Sigmoid colon (tissue), 7 donors: ENCODE measurements around the gene ATG14. TPM values are rescaled to one million over a fixed set of nuclear protein-coding genes. Genes with fewer than 3 reads are reported as not detected.
"Not testable (repeated sequence)": the region's sequence is repeated elsewhere in the genome, so short reads cannot be mapped to it uniquely, and the experiment has no call there.

Source experiments
- DNase-seq: peaks from one replicate; pipeline ENCODE4 v3.0.0-alpha.2; 2019
- H3K27ac ChIP-seq, 4 donors: fragments of 200-600 bp; sonication (generic); one replicate each; pipeline ENCODE4 v1.5.1; 2016 to 2019; ENCODE audit warnings: mild to moderate bottlenecking in 1 of 4
- H3K27me3 ChIP-seq, 3 donors: fragments of 200-600 bp; sonication (generic); one replicate each; pipeline ENCODE4 v1.5.1; 2019; ENCODE audit warnings: mild to moderate bottlenecking in 1 of 3
- H3K36me3 ChIP-seq, 4 donors: fragments of 200-600 bp; sonication (generic); one replicate each; pipeline ENCODE4 v1.5.1; 2016 to 2019
- H3K4me1 ChIP-seq, 4 donors: fragments of 200-600 bp; sonication (generic); one replicate each; pipeline ENCODE4 v1.5.1; 2017 to 2019
- H3K4me3 ChIP-seq, 4 donors: fragments of 200-600 bp; sonication (generic); one replicate each; pipeline ENCODE4 v1.5.1; 2017 to 2019; ENCODE audit warnings: mild to moderate bottlenecking in 2 of 4, moderate library complexity in 1 of 4
- H3K9me3 ChIP-seq, 4 donors: fragments of 200-600 bp in 3 of 4; sonication (generic) in 3 of 4; one replicate each; pipeline versions ENCODE4 v1.5.1 to v1.6.1; 2013 to 2019
- CTCF ChIP-seq, 4 experiments: fragments of 450-650 bp in 3 of 4; fragments of 200-600 bp in 1 of 4; IDR thresholded peaks; one replicate each; pipeline ENCODE4 v1.5.1; 2016 to 2019; ENCODE audit warnings: antibody characterized with exemption in 4 of 4, mild to moderate bottlenecking in 3 of 4, moderate library complexity in 2 of 4
- EP300 ChIP-seq, 4 donors: sonication (generic); formaldehyde crosslinking; IDR thresholded peaks; one replicate each; pipeline ENCODE4 v1.6.1; 2017; ENCODE audit warnings: antibody characterized with exemption in 4 of 4
- POLR2A ChIP-seq, 2 donors: fragments of 450-650 bp; IDR thresholded peaks; one replicate each; pipeline ENCODE4 v1.6.1; 2016; ENCODE audit warnings: antibody characterized with exemption in 2 of 2, mild to moderate bottlenecking in 2 of 2, moderate library complexity in 2 of 2
- POLR2AphosphoS5 ChIP-seq, 4 donors: sonication (generic); formaldehyde crosslinking; IDR thresholded peaks; one replicate each; pipeline ENCODE4 v1.6.1; 2017; ENCODE audit warnings: antibody characterized with exemption in 4 of 4
- WGBS, 2 donors: extraction: QIAGEN DNeasy Blood & Tissue Kit; methylation state at CpG; one replicate each; pipeline ENCODE4 v1.1.7; 2013; 5-methylcytosine and 5-hydroxymethylcytosine counted together
- intact Hi-C: fragments of 100-400 bp; cut with DNase I; formaldehyde crosslinking; loops from one replicate; pipeline ENCODE4 v1.15.1; 2023
- polyA plus RNA-seq, 3 donors: library from polyadenylated mRNA; stranded (reverse); fragments of 200-250 nt; gene quantifications; one replicate each; pipeline ENCODE4 v1.2.3, GENCODE V29; 2013
- total RNA-seq, 4 donors: library from RNA; depleted of rRNA; stranded (reverse); fragments of >200 nt; gene quantifications; one replicate each; pipeline ENCODE4 v1.1.0, GENCODE V29; 2016
- donor health status: healthy with polysubstance abuse.
- donor health status: Bipolar disorder and iron deficiency.
- donor health status: healthy.

Gene ATG14
- total and polyA plus RNA-seq, 7 donors, result 3.6 to 22.2 (median 17.1) TPM

DNA sequence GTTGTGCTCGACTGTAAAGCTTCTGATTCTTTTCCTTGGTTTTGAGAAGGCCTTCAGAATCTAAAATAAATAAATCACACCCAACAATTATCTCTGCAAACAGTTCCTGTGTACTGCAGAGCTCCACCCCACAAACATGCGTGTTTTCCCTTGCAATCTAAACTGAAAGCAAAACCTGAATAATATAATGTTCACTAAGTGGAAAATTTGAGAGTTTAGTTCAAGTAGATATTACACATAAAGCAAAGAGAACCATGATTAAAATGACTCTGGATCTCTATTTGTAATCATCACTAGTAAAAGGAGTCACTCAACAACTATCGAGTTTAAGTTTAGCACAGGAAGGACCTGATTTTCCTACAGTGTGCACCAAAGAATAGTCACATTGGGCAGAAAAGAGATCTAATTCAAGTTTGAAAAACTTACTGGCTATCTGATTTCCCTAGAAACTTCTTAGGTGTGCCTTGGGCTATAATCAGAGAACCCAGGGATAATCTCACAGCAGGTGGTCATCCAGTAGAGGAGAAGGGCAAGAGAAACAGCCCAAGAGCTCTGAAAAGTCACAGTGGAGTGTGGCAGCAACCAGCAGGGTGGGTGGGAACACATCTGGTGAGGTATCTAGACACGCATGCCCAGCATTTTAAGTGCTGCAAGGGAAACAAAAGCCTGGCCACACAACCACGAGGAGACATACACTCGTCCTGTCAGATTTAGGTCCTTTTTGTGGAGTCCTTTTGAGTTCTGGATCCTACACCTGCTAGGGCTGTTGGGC, 25.4 kb downstream of the ATG14 start:
- Histone ChIP-seq H3K27ac (no peak overlapping the region), H3K4me1 (peaks cover 0 to 26% (median 21%) of the 10 kb centered on the region in 4 donors), H3K4me3 (no peak overlapping the region), H3K9me3 (no peaks in the 10 kb centered on the region), H3K36me3 (peaks cover 4 to 58% (median 14%) of the 10 kb centered on the region in 4 donors), H3K27me3 (no peaks in the 10 kb centered on the region)
- DNase-seq, result no peak
- WGBS, 2 donors, result 54 to 74% methylated on average over 6 of the region's 6 CpGs
- intact Hi-C loops, result no loop called here
- TF ChIP-seq EP300 (IDR thresholded peaks at IDR 0.05) (no peak), POLR2A (IDR thresholded peaks at IDR 0.05) (no peak), CTCF (IDR thresholded peaks at IDR 0.05) (no peak), POLR2AphosphoS5 (IDR thresholded peaks at IDR 0.05) (no peak)

- Histone ChIP-seq H3K9me3 (no peaks in the 10 kb centered on the region), H3K4me3 (no peak overlapping the region), H3K4me1 (peaks cover 0 to 20% (median 16%) of the 10 kb centered on the region in 4 donors), H3K27ac (no peak overlapping the region), H3K36me3 (peaks cover 14 to 68% (median 19%) of the 10 kb centered on the region in 4 donors), H3K27me3 (no peaks in the 10 kb centered on the region)
- DNase-seq, result no peak
- intact Hi-C loops, result no loop called here
- TF ChIP-seq CTCF (IDR thresholded peaks at IDR 0.05), result no peak
- TF ChIP-seq POLR2A (IDR thresholded peaks at IDR 0.05), result no peak
- 89 to 93% methylated on average over 3 of the region's 3 CpGs for WGBS, 2 donors
These were observed 27.1 kb downstream of the ATG14 start for GRCh38 chr14:55384536-55384935.

DNA sequence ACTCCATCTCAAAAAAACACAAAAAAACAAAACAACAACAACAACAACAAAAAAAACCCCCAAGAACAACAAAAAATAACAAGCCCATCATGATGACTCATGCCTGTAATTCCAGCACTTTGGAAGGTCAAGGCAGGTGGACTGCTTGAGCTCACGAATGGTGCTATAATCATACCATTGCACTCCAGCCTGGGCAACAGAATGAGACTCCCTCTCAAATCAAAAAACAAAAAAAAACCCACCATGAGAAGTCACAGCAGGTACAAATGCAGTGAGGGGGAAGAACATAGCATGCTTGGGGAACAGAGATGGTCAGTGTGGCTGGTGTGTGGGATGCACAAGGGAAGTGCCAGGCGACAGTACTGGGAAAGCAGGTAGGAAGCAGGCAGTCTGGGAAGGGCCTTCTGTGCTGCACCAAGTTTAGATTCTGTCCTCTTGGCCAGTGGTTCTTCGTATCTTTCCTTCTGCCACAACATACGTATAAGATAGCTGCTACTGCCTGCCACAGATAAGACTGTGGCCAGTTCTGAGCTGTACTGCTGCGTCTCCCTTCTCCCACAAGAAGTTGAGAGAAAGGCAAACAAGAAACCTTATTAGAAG, 28.0 kb downstream of the ATG14 start:
- intact Hi-C loops, result no loop called here

GRCh38 chr14:55383056-55383466, 28.6 kb downstream of the ATG14 start:
- DNase-seq, H3K4me3 ChIP-seq, H3K9me3 ChIP-seq, H3K27me3 ChIP-seq, H3K4me1 ChIP-seq, intact Hi-C loops: not testable (repeated sequence)
- peak overlapping the region in 2 of 4 donors; percentile 6 to 60 for H3K27ac ChIP-seq
- H3K36me3 ChIP-seq, result peaks cover 20 to 83% (median 27%) of the 10 kb centered on the region in 4 donors
- WGBS, 2 donors, result 90 to 94% methylated on average over 10 of the region's 10 CpGs

More for the DNA sequence above, 28.0 kb downstream of the ATG14 start:
- H3K4me3 ChIP-seq, result no peak overlapping the region
- peaks cover 0 to 11% (median 7%) of the 10 kb centered on the region in 4 donors for H3K4me1 ChIP-seq
- H3K27me3 ChIP-seq, result no peaks in the 10 kb centered on the region
- H3K36me3 ChIP-seq, result peaks cover 20 to 77% (median 25%) of the 10 kb centered on the region in 4 donors
- no peak for TF ChIP-seq POLR2A (IDR thresholded peaks at IDR 0.05)
- TF ChIP-seq POLR2AphosphoS5 (IDR thresholded peaks at IDR 0.05), result no peak
- TF ChIP-seq EP300 (IDR thresholded peaks at IDR 0.05), result no peak
- no peak for TF ChIP-seq CTCF (IDR thresholded peaks at IDR 0.05)
- no peak for DNase-seq
- no peaks in the 10 kb centered on the region for H3K9me3 ChIP-seq
- H3K27ac ChIP-seq, result peak overlapping the region in 2 of 4 donors; percentile 6 to 60
- 82 to 92% methylated on average over 5 of the region's 5 CpGs for WGBS, 2 donors

DNA sequence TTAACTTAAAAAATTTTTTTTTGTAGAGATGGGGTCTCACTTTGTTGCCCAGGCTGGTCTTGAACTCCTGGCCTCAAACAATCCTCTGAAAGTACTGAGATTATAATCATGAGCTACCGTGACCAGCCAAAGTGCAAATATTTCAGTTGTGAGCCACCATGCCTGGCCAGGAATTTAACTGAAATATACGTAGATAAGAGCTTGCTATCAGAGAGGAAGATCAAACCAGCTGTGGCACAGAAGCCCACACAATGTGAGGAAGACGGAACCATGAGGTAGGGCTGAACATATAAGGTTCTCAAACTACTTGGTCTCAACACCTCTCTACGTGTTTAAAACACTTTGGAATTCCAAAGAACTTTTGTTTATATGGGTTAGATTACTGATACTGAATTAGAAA, 29.1 kb downstream of the ATG14 start:
- peaks cover 20 to 83% (median 32%) of the 10 kb centered on the region in 4 donors for H3K36me3 ChIP-seq
- DNase-seq, result no peak
- TF ChIP-seq POLR2A (IDR thresholded peaks at IDR 0.05), result no peak
- TF ChIP-seq EP300 (IDR thresholded peaks at IDR 0.05), result no peak
- no peak for TF ChIP-seq POLR2AphosphoS5 (IDR thresholded peaks at IDR 0.05)
- no peak for TF ChIP-seq CTCF (IDR thresholded peaks at IDR 0.05)
- no peak overlapping the region for H3K4me3 ChIP-seq
- no peaks in the 10 kb centered on the region for H3K27me3 ChIP-seq
- peaks cover 0 to 9% (median 5%) of the 10 kb centered on the region in 4 donors for H3K4me1 ChIP-seq
- H3K9me3 ChIP-seq, result no peaks in the 10 kb centered on the region
- H3K27ac ChIP-seq, result peak overlapping the region in 2 of 4 donors; percentile 3 to 60
- WGBS, 2 donors, result 88 to 95% methylated on average over 4 of the region's 4 CpGs
- intact Hi-C loops, result no loop called here
